ENCODE data around the gene FZD10. TPM values are rescaled to one million over a fixed set of nuclear protein-coding genes. Genes with fewer than 3 reads are reported as not detected.

FZD10 gene
- total RNA-seq, 1 donor from 2014 or later = not detected

DNA sequence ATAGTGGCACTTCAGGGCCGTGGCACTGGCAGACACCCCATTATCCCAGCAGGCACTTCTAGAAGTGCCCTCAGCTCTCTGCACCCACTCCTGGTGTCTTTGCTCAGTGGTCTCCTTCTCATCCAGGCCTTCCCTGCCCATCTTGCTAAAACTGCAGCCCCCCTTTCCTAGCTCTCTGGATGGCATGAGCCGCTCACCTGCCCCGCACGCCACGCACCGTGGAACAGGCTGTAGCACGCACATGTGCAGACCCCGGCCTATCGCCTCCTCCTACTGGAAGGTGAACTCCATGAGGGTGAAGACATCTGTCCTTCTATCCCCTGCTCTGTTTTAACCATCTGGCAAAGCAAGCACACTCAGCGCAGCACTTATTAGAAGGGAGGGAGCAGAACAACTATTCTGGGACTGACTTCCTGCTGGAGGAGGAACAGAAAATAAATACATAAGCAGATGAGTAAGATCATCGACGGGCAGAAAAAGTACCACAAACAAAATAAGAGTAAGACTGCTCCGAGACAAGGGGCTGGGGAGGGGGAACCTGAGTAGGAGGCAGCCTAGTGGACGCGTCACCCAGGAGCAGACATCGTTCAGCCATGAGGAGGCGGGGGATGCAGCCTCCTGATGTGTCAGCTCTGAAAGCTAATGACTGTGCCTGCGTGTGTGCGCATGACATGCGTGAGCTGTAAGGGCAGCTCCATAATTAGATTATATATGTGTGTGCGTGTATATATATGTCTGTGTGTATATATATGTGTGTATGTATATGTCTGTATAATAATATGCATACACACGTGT is 7.8 kb upstream of the FZD10 start:
- intact Hi-C loops (cut with micrococcal nuclease) = no loop called here

DNA sequence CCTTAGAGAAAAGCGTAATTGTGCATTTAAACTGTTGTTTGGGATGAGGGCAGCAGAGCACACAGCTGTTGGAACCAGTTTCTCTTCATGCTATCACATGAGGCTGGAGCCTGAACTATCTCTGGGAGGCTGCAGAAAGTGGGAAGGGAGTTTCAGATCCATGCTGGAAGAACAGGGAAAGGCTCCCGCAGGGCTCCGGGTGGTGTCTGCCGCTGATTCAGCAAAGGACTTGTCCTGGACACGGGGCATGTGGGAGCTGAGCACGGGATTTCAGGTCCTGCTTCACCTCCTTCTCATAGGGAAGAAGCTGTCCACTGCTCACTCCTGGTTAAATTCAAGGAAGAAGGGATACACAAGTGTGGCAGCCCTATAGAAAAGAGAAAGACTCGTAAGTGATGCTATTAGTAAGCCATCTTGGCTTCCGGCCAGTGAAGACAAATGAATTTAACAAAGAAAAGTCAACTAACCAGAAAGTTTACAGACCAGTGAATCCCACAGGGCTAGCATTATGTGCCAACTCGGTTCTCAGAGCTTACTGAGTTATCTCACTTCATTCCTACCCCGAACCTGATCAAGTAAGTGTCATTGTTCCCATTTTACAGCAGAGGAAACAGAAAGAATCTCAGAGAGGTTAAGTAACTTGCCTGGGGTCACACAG is 6.7 kb upstream of the FZD10 start:
- intact Hi-C loops (cut with micrococcal nuclease) = no loop called here

- intact Hi-C loops (cut with micrococcal nuclease) = no loop called here
Observed at GRCh38 chr12:130156652-130157275, 5.5 kb upstream of the FZD10 start.

- intact Hi-C loops (cut with micrococcal nuclease) = no loop called here
Observed at GRCh38 chr12:130157998-130158753, 4.1 kb upstream of the FZD10 start.

GRCh38 chr12:130158754-130159059 is 3.6 kb upstream of the FZD10 start:
- intact Hi-C loops (cut with micrococcal nuclease) = no loop called here

- intact Hi-C loops (cut with micrococcal nuclease) = no loop called here
Observed at GRCh38 chr12:130160306-130160705, 2.0 kb upstream of the FZD10 start.

- intact Hi-C loops (cut with micrococcal nuclease) = no loop called here
Observed at GRCh38 chr12:130160711-130161231, 1.5 kb upstream of the FZD10 start.

DNA sequence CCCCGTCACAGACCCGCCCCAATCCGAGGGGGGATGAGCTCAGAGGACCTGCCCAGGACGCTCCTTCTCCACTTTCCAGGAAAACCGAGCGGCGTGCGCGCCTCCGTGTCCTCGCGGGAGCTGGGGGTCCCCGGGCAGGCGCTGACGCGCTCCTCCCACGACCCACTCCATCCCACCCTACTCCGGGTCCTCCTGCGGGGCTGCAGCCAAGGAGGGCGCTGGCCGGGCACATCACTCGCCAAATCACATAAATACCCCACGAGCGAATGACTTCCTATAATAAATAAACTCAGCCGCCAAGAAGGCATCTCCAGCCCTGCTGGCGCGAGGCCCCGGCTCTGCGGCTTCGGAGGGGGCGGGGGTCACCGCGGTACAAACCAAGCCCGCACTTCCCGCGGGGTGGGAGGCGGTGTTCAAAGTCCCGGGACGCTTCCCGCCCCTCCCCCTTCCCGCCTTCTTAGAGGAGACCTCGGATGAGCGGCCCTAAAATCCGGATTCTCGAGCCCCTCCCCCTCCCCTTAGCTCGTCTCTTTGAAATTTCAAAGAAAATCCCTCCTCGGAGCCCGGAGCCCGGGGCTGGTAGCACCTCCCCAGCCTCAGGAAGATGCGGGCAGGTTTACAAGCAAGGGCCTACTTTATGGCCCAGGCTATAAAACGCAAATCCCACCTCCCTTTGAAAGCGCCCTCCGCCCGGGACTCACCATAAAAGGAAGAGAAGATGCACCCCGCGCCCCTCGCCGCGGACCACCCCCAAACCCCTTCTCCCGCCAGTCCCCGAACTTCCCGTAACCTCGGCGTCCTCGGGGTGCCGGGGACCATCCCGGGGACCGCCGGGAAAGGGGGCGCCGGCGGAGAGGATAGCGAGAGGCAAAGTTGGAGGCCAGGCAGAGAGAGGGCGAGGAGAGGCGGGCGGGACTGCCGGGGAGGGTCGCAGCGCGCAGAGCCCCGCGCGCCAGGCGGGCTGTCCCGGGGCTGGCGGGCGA is 712 bp upstream of the FZD10 start:
- intact Hi-C loops (cut with micrococcal nuclease) = no loop called here

DNA sequence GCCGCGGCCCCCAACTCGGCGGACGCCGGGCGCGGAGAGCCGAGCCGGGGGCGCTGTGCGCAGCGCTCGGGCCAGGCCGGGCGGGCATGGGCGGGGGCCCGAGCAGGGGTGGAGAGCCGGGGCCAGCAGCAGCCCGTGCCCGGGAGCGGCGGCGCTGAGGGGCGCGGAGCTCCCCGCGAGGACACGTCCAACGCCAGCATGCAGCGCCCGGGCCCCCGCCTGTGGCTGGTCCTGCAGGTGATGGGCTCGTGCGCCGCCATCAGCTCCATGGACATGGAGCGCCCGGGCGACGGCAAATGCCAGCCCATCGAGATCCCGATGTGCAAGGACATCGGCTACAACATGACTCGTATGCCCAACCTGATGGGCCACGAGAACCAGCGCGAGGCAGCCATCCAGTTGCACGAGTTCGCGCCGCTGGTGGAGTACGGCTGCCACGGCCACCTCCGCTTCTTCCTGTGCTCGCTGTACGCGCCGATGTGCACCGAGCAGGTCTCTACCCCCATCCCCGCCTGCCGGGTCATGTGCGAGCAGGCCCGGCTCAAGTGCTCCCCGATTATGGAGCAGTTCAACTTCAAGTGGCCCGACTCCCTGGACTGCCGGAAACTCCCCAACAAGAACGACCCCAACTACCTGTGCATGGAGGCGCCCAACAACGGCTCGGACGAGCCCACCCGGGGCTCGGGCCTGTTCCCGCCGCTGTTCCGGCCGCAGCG is 639 bp downstream of the FZD10 start:
- intact Hi-C loops (cut with micrococcal nuclease) = no loop called here

- intact Hi-C loops (cut with micrococcal nuclease) = no loop called here
Observed at GRCh38 chr12:130163461-130164215, 1.4 kb downstream of the FZD10 start.

- intact Hi-C loops (cut with micrococcal nuclease) = no loop called here
Observed at GRCh38 chr12:130164216-130164542, 1.9 kb downstream of the FZD10 start.

DNA sequence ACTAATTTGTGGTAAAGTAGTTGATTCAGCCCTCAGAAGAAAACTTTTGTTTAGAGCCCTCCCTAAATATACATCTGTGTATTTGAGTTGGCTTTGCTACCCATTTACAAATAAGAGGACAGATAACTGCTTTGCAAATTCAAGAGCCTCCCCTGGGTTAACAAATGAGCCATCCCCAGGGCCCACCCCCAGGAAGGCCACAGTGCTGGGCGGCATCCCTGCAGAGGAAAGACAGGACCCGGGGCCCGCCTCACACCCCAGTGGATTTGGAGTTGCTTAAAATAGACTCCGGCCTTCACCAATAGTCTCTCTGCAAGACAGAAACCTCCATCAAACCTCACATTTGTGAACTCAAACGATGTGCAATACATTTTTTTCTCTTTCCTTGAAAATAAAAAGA is 2.7 kb downstream of the FZD10 start:
- intact Hi-C loops (cut with micrococcal nuclease) = no loop called here

DNA sequence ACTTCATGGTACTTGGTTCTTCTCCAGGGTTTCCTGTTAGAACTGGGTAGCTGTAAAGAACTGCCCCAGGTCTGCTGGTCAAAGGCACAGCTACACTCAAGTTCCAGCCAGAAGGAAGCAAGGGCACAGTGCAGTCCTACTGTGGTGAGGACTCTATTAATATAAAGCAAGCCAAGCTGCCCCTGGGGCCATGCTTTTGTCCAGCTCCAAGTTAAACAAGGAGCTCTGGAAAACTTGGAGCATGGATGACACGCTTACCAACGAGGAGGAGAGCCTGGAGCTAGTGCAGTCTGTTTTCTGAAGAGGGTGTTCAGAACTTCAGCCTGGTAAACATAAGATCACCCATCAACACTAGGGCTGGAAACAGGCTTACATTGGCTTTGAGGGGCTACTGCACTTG is 4.0 kb downstream of the FZD10 start:
- intact Hi-C loops (cut with micrococcal nuclease) = no loop called here

GRCh38 chr12:130167537-130167936 is 5.3 kb downstream of the FZD10 start:
- intact Hi-C loops (cut with micrococcal nuclease) = no loop called here

DNA sequence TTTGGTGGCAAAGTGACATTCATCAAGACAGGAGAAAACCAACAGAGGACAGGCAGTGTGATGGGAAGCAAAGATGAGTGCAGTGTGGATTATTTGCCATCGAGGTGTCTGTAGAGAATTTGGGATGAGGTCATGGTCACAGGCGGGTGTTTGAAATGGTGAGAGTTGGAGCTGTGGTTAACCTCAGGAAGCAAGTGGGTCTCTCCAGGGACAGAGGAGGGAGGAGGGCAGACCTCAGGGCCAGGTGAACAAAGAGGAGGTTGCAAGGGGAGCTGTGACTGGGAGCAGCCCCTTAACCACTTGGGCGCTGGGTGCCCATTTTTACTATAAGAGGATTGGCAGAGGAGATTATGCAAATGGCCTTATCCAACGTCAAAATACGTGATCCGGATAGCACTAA is 7.0 kb downstream of the FZD10 start:
- intact Hi-C loops (cut with micrococcal nuclease) = no loop called here

DNA sequence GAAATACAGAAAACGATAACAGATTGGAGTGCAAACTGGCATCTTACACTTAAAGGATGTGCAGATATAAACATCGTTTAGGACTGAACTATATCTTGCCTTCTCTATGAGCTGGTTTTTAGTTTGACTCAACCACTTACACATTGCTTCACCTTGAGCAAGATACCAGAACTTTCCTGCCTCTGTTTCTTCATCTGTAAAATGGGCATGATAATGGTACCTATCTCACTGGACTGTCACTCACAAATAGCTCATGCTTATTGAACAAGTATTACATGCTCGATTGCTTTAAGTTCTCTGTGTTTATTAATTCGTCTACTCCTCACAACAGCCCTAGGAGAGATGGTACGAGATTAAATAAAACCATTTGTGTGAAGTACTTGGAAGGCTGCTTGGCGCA is 7.7 kb downstream of the FZD10 start:
- intact Hi-C loops (cut with micrococcal nuclease) = no loop called here

GRCh38 chr12:130170611-130171010 is 8.3 kb downstream of the FZD10 start:
- intact Hi-C loops (cut with micrococcal nuclease) = no loop called here

DNA sequence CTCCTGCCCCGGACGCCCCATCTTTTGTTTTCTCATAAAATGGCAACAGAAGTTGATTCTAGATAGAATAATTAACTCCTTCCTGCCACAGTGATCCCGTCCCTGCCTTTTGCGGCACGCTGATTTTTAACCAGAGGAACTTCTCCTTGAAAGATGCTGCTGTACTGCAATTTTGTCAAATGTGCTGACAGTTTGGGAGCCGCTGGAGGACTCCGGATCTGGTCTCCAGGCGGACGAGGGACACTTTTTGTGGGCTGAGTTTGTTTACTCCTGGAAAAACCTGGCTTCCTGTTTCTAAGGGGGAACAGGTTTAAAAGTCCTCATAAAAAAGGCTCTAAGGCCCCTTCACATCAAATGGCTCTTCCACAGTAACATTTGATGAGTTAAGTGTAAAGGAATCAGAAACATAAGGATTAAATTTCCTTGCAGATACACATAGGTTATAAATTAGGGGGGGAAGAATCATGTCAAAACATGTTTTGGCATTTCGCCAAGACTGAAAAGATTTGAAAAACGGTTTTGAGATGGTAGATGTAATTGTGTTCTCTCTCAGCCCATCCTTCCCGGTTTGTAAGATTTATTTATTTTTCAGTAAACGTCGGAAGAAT is 15.5 kb downstream of the FZD10 start:
- intact Hi-C loops (cut with micrococcal nuclease) = no loop called here

DNA sequence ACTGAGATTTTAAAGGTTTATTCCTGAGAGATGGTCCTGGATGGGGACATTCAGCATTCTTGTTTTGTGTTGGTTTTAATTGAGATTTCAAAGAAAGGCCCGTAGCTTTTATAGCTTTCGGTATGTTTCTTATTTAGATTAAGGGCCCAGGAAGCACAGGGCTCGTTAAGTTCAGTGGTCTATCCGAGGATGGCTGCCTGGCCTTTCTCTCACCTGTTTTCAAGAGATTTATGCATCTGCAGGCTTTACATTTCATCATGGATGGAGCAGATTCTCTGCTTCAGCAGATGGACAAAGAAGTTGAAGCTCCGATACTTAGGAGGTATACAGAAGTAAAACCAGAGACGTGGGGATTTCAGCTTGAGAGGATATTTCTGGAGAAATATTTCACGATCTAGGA is 16.0 kb downstream of the FZD10 start:
- intact Hi-C loops (cut with micrococcal nuclease) = no loop called here

Measured in T-helper 1 cell treated with Interleukin-12 subunit alpha and Interleukin-12 subunit beta and Interleukin-4 antibody, amounts not matched to agents 30 ng/mL and 1 ng/mL, for 36 hours (primary cell).